Measurements from ENCODE around the gene GNAI3.

GNAI3 gene

GRCh38 chr1:109543988-109544735, 4.3 kb upstream of the GNAI3 start:
- Histone ChIP-seq H2AFZ (ENCODE audit: low read depth, low read length) (no peak overlapping the region), H3K36me3 (ENCODE audit: insufficient read depth, low read length) (no peaks in the 10 kb centered on the region), H3K27me3 (ENCODE audit: insufficient read depth, low read length) (peaks cover 17% of the 10 kb centered on the region), H3K4me1 (ENCODE audit: insufficient read depth, low read length) (peaks cover 24% of the 10 kb centered on the region), H3K4me3 (ENCODE audit: low read length) (no peak overlapping the region), H3K9me3 (ENCODE audit: low read length) (no peaks in the 10 kb centered on the region)

- H3K27me3 ChIP-seq (ENCODE audit: insufficient read depth, low read length), result no peaks in the 10 kb centered on the region
- H3K4me3 ChIP-seq (ENCODE audit: low read length), result peak overlapping the region; percentile 67
These were observed 1.9 kb upstream of the GNAI3 start for GRCh38 chr1:109546311-109547109.

GRCh38 chr1:109547463-109548320, 723 bp upstream of the GNAI3 start:
- Histone ChIP-seq H2AFZ (ENCODE audit: low read depth, low read length) (no peak overlapping the region), H3K9me3 (ENCODE audit: low read length) (no peaks in the 10 kb centered on the region), H3K4me3 (ENCODE audit: low read length) (peak overlapping the region; percentile 67), H3K36me3 (ENCODE audit: insufficient read depth, low read length) (no peaks in the 10 kb centered on the region), H3K4me1 (ENCODE audit: insufficient read depth, low read length) (peaks cover 32% of the 10 kb centered on the region), H3K27me3 (ENCODE audit: insufficient read depth, low read length) (no peaks in the 10 kb centered on the region)

More at GRCh38 chr1:109546311-109547109, 1.9 kb upstream of the GNAI3 start:
- Histone ChIP-seq H3K4me1 (ENCODE audit: insufficient read depth, low read length) (peaks cover 32% of the 10 kb centered on the region), H3K9me3 (ENCODE audit: low read length) (no peaks in the 10 kb centered on the region), H2AFZ (ENCODE audit: low read depth, low read length) (peak overlapping the region; percentile 91), H3K36me3 (ENCODE audit: insufficient read depth, low read length) (no peaks in the 10 kb centered on the region)

DNA sequence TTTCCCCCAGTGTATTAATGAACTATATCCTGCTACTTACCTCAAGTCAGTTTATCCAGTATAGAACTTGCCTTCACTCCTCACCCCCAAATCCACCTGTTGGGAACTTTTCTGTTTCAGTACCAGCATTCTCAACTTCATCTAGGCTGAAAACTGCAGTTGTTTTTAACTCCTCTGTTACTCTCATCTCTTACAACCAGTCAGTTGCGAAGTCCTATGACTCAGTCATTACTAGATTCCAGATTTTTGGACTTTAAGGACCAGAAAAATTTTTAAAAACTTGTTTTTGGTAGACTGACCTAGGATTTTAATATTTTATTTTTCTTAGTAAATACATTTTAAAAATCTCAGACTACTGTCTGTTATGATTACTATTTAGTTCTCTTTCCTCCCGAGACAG, 8.1 kb downstream of the GNAI3 start:
- Histone ChIP-seq H3K4me3 (ENCODE audit: low read length) (no peak overlapping the region), H3K9me3 (ENCODE audit: low read length) (no peaks in the 10 kb centered on the region), H3K27me3 (ENCODE audit: insufficient read depth, low read length) (no peaks in the 10 kb centered on the region), H2AFZ (ENCODE audit: low read depth, low read length) (no peak overlapping the region), H3K36me3 (ENCODE audit: insufficient read depth, low read length) (no peaks in the 10 kb centered on the region), H3K4me1 (ENCODE audit: insufficient read depth, low read length) (no peaks in the 10 kb centered on the region)

DNA sequence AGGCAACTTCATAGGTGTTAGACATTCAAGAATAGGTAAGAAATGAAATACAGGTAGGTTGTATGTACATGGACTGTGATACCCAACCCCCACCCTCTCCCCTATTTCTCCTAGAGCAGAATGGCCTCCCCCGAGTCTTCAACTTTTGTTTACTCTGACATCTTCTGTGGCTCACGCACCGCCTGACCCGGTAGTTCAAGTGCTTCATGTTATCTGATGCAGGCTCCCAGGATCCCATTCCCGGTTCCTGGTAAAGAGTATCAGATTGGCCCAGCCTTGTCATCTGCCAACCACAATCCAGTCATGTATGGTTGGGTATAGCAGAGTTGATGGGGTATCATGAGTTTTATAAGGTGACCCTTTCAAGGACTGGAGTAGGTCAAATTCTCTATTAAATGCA, 9.1 kb downstream of the GNAI3 start:
- no peak overlapping the region for H3K4me3 ChIP-seq (ENCODE audit: low read length)
- no peaks in the 10 kb centered on the region for H3K4me1 ChIP-seq (ENCODE audit: insufficient read depth, low read length)
- H3K9me3 ChIP-seq (ENCODE audit: low read length), result no peaks in the 10 kb centered on the region
- no peaks in the 10 kb centered on the region for H3K27me3 ChIP-seq (ENCODE audit: insufficient read depth, low read length)
- no peaks in the 10 kb centered on the region for H3K36me3 ChIP-seq (ENCODE audit: insufficient read depth, low read length)
- no peak overlapping the region for H2AFZ ChIP-seq (ENCODE audit: low read depth, low read length)

GRCh38 chr1:109559995-109560394, 11.6 kb downstream of the GNAI3 start:
- Histone ChIP-seq H2AFZ (ENCODE audit: low read depth, low read length) (no peak overlapping the region), H3K4me3 (ENCODE audit: low read length) (no peak overlapping the region), H3K9me3 (ENCODE audit: low read length) (no peaks in the 10 kb centered on the region), H3K36me3 (ENCODE audit: insufficient read depth, low read length) (peaks cover 2% of the 10 kb centered on the region), H3K27me3 (ENCODE audit: insufficient read depth, low read length) (no peaks in the 10 kb centered on the region), H3K4me1 (ENCODE audit: insufficient read depth, low read length) (peaks cover 8% of the 10 kb centered on the region)

GRCh38 chr1:109564194-109564878, 15.9 kb downstream of the GNAI3 start:
- Histone ChIP-seq H3K4me1 (ENCODE audit: insufficient read depth, low read length) (peaks cover 8% of the 10 kb centered on the region), H2AFZ (ENCODE audit: low read depth, low read length) (no peak overlapping the region), H3K9me3 (ENCODE audit: low read length) (no peaks in the 10 kb centered on the region), H3K27me3 (ENCODE audit: insufficient read depth, low read length) (no peaks in the 10 kb centered on the region), H3K36me3 (ENCODE audit: insufficient read depth, low read length) (peaks cover 2% of the 10 kb centered on the region), H3K4me3 (ENCODE audit: low read length) (no peak overlapping the region)

DNA sequence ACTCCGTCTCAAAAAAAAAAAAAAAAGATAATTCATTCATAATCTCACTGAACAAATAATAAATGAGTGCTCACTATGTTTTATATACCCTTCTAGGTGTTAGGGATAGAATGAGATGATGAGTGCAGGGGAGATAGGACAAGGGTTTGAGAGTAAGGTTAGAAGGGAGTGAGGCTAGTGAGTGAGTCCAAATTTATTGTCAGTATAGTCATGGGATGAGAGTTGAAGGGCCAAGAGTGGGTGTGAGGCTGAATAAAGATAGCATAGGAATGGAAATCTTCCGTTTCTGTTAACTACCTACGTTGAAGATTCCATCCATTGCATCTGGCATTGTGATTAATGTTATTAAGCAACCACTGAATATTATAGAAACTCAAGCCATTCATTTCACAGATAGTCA, 16.8 kb downstream of the GNAI3 start:
- Histone ChIP-seq H3K4me1 (ENCODE audit: insufficient read depth, low read length) (peaks cover 8% of the 10 kb centered on the region), H3K4me3 (ENCODE audit: low read length) (no peak overlapping the region), H3K9me3 (ENCODE audit: low read length) (no peaks in the 10 kb centered on the region), H3K27me3 (ENCODE audit: insufficient read depth, low read length) (no peaks in the 10 kb centered on the region), H2AFZ (ENCODE audit: low read depth, low read length) (no peak overlapping the region), H3K36me3 (ENCODE audit: insufficient read depth, low read length) (peaks cover 2% of the 10 kb centered on the region)

GRCh38 chr1:109566982-109567381, 18.6 kb downstream of the GNAI3 start:
- H3K4me3 ChIP-seq (ENCODE audit: low read length), result no peak overlapping the region
- H3K4me1 ChIP-seq (ENCODE audit: insufficient read depth, low read length), result peaks cover 8% of the 10 kb centered on the region
- H3K27me3 ChIP-seq (ENCODE audit: insufficient read depth, low read length), result no peaks in the 10 kb centered on the region
- no peaks in the 10 kb centered on the region for H3K9me3 ChIP-seq (ENCODE audit: low read length)
- H2AFZ ChIP-seq (ENCODE audit: low read depth, low read length), result no peak overlapping the region
- peaks cover 2% of the 10 kb centered on the region for H3K36me3 ChIP-seq (ENCODE audit: insufficient read depth, low read length)

DNA sequence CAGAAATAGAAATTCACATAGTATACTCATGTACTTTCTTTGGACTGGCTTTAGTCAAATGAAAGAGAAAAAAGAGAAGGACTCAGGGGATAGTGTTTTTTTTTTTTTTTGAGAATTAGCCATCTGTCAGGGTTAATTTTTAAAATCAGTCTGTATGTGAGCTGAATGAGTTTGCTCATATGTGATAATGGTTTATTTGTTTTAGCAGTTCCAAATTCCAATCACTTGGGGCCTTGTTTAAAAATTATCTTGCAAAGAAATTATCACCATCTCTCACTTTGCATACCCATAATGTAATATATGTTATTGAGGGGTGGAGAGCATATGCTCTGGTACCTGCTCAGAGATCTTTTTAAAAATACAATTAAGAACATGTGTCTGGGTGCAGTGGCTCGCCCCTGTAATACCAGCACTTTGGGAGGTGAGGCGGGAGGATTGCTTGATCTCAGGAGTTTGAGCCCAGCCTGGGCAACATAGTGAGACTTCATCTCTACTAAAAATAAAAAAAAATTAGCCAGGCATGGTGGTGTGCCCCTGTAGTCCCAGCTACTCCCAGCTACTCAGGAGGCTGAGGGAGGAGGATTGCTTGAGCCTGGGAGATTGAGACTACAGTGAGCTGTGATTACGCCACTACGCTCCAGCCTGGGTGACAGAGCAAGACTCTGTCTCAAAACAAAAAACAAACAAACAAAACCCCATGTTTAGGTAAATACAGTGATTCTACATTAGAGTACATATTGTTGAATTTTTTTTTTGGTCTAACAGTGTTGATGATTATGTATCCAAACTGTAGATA, 19.7 kb downstream of the GNAI3 start:
- no peak overlapping the region for H2AFZ ChIP-seq (ENCODE audit: low read depth, low read length)
- H3K4me1 ChIP-seq (ENCODE audit: insufficient read depth, low read length), result peaks cover 8% of the 10 kb centered on the region
- no peak overlapping the region for H3K4me3 ChIP-seq (ENCODE audit: low read length)
- no peaks in the 10 kb centered on the region for H3K9me3 ChIP-seq (ENCODE audit: low read length)
- peaks cover 2% of the 10 kb centered on the region for H3K36me3 ChIP-seq (ENCODE audit: insufficient read depth, low read length)
- H3K27me3 ChIP-seq (ENCODE audit: insufficient read depth, low read length), result no peaks in the 10 kb centered on the region

DNA sequence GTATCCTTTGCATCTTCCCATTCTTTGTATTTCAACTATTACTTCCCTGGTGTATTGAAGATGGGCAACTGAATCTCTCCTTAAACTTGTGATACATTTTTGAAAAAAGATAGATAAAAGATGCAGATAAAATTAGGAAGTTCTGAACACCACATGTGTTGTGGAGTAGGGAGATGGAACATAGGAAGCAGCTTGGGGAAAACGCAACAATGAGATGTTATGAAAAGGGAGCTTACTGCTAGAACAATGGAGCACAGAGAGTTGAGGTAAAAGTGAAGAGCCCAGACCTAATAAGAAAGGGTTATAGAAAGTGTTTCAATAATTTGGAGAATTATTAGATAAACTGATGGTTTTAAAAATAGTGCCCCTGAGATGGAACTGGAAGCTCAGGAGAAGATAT, 20.9 kb downstream of the GNAI3 start:
- Histone ChIP-seq H2AFZ (ENCODE audit: low read depth, low read length) (no peak overlapping the region), H3K4me1 (ENCODE audit: insufficient read depth, low read length) (peaks cover 2% of the 10 kb centered on the region), H3K9me3 (ENCODE audit: low read length) (no peaks in the 10 kb centered on the region), H3K4me3 (ENCODE audit: low read length) (no peak overlapping the region), H3K36me3 (ENCODE audit: insufficient read depth, low read length) (peaks cover 10% of the 10 kb centered on the region), H3K27me3 (ENCODE audit: insufficient read depth, low read length) (no peaks in the 10 kb centered on the region)

- Histone ChIP-seq H3K27me3 (ENCODE audit: insufficient read depth, low read length) (no peaks in the 10 kb centered on the region), H3K4me3 (ENCODE audit: low read length) (no peak overlapping the region), H2AFZ (ENCODE audit: low read depth, low read length) (no peak overlapping the region), H3K4me1 (ENCODE audit: insufficient read depth, low read length) (no peaks in the 10 kb centered on the region), H3K36me3 (ENCODE audit: insufficient read depth, low read length) (peaks cover 8% of the 10 kb centered on the region), H3K9me3 (ENCODE audit: low read length) (no peaks in the 10 kb centered on the region)
These were observed 22.0 kb downstream of the GNAI3 start for GRCh38 chr1:109570414-109570813.
